GM18861 (cell line): ENCODE results near the gene BOC.

Source experiments
- ATAC-seq: cut with Tn5 transposase; IDR thresholded peaks from one replicate; pipeline ENCODE4 v1.9.1; 2021; ENCODE audit not compliant: unreplicated experiment

Gene BOC

GRCh38 chr3:113285226-113285625 is 73.9 kb downstream of the BOC start:
- ATAC-seq, result no peak

- ATAC-seq, result no peak
These were observed 74.4 kb downstream of the BOC start for GRCh38 chr3:113285741-113286140.

GRCh38 chr3:113286524-113286923 is 75.2 kb downstream of the BOC start:
- no peak for ATAC-seq

- ATAC-seq, result no peak
These were observed 75.9 kb downstream of the BOC start for GRCh38 chr3:113287111-113287802.

GRCh38 chr3:113287803-113288648 is 76.7 kb downstream of the BOC start:
- no peak for ATAC-seq

GRCh38 chr3:113288881-113289280 is 77.5 kb downstream of the BOC start:
- no peak for ATAC-seq

- ATAC-seq, result no peak
These were observed 80.2 kb downstream of the BOC start for GRCh38 chr3:113291572-113291971.

GRCh38 chr3:113292933-113293332 is 81.6 kb downstream of the BOC start:
- ATAC-seq, result no peak

- no peak for ATAC-seq
These were observed 82.0 kb downstream of the BOC start for GRCh38 chr3:113293348-113293747.

GRCh38 chr3:113295463-113295862 is 84.1 kb downstream of the BOC start:
- no peak for ATAC-seq

- no peak for ATAC-seq
These were observed 85.9 kb downstream of the BOC start for GRCh38 chr3:113297287-113297686.

GRCh38 chr3:113297841-113298240 is 86.5 kb downstream of the BOC start:
- ATAC-seq, result no peak

- no peak for ATAC-seq
These were observed 89.2 kb downstream of the BOC start for GRCh38 chr3:113300596-113300995.

- ATAC-seq, result no peak
These were observed 92.7 kb downstream of the BOC start for GRCh38 chr3:113304102-113304501.

- no peak for ATAC-seq
These were observed 93.6 kb downstream of the BOC start for GRCh38 chr3:113304856-113305540.

- no peak for ATAC-seq
These were observed 99.6 kb downstream of the BOC start for GRCh38 chr3:113310960-113311359.

GRCh38 chr3:113312416-113312815 is 101.1 kb downstream of the BOC start:
- ATAC-seq, result no peak

GRCh38 chr3:113314923-113315322 is 103.6 kb downstream of the BOC start:
- ATAC-seq, result no peak

- ATAC-seq, result no peak
These were observed 118.4 kb downstream of the BOC start for GRCh38 chr3:113329757-113330156.

- no peak for ATAC-seq
These were observed 119.4 kb downstream of the BOC start for GRCh38 chr3:113330742-113331141.

- no peak for ATAC-seq
These were observed 119.8 kb downstream of the BOC start for GRCh38 chr3:113331187-113331586.
